Keratinocyte (primary cell): ENCODE results near the gene RBM34.

Experiments
- CTCF ChIP-seq, 3 experiments: IDR thresholded peaks in 1 of 3; conservative IDR thresholded peaks in 1 of 3; optimal IDR thresholded peaks in 1 of 3; 2 replicates in 2 of 3; 3 replicates in 1 of 3; pipeline versions ENCODE3 to v1.5.1; 2011; ENCODE audit warnings: low read length in 3 of 3, mild to moderate bottlenecking in 3 of 3, moderate library complexity in 2 of 3, control low read depth in 1 of 3, inconsistent platforms in 1 of 3; ENCODE audit not compliant: insufficient read depth in 2 of 3; ENCODE audit errors: extremely low read depth in 1 of 3
- EZH2 ChIP-seq: IDR thresholded peaks from one replicate; pipeline ENCODE4 v1.6.1; 2012; ENCODE audit warnings: inconsistent platforms, mild to moderate bottlenecking, low read length, moderate library complexity

DNA sequence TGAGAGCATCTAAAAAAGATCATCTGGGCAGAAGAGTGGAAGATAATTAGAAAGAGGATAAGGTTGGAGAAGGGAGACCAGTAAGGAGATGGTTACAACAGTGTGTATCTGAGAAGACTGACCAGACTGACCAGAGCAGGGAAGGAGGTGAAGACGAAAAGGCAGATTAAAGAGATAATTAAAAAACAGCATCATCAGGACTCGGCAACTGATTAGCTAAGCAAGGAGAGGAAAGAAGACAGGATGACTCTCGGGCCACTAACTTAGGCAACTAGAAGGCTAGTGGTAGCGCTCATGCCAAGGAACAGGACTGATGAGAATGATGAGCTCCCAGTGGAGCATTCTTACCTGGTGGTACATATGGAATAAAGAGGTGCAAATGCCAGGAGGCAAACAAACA is 3.9 kb downstream of the RBM34 start:
- TF ChIP-seq CTCF (optimal IDR thresholded peaks at IDR 0.05 in 1 of 3, IDR thresholded peaks at IDR 0.05 in 1 of 3, conservative IDR thresholded peaks at IDR 0.05 in 1 of 3; ENCODE audit: extremely low read depth in 1 of 3, insufficient read depth in 2 of 3, low read length in 3 of 3) (no peak), EZH2 (no peak)
